Upper lobe of left lung (tissue), 4 donors: ENCODE measurements around the gene ITSN2.

Experiments
- CTCF ChIP-seq, 6 experiments: fragments of 450-650 bp in 4 of 6; fragments of 200-600 bp in 2 of 6; sonication (generic) in 2 of 6; IDR thresholded peaks; one replicate each; pipeline ENCODE4 v1.5.1; 2016 to 2019; ENCODE audit warnings: antibody characterized with exemption in 6 of 6
- EP300 ChIP-seq, 4 donors: sonication (generic); formaldehyde crosslinking; IDR thresholded peaks; one replicate each; pipeline ENCODE4 v1.5.1; 2017; ENCODE audit warnings: antibody characterized with exemption in 4 of 4, control low read depth in 2 of 4
- POLR2A ChIP-seq, 4 donors: fragments of 450-650 bp; IDR thresholded peaks; one replicate each; pipeline ENCODE4 v1.5.1; 2016 to 2017; ENCODE audit warnings: antibody characterized with exemption in 4 of 4, mild to moderate bottlenecking in 2 of 4
- POLR2AphosphoS5 ChIP-seq, 2 donors: sonication (generic); formaldehyde crosslinking; IDR thresholded peaks; one replicate each; pipeline ENCODE4 v1.5.1; 2017; ENCODE audit warnings: antibody characterized with exemption in 2 of 2

- TF ChIP-seq POLR2A (IDR thresholded peaks at IDR 0.05) (no peak), EP300 (IDR thresholded peaks at IDR 0.05) (no peak), CTCF (IDR thresholded peaks at IDR 0.05) (no peak), POLR2AphosphoS5 (IDR thresholded peaks at IDR 0.05) (no peak)
Measured at GRCh38 chr2:24175631-24176187, 184.6 kb downstream of the ITSN2 start.
